Activated CD8-positive, alpha-beta memory T cell treated with anti-CD3 and anti-CD28 coated beads, Interleukin-2, amount 50 U/mL, for 24 hours (primary cell): Measurements from ENCODE around the gene ABCC6.
"Not testable (repeated sequence)": the region's sequence is repeated elsewhere in the genome, so short reads cannot be mapped to it uniquely, and the experiment has no call there.

Source experiments
- DNase-seq: peaks from one replicate; pipeline ENCODE4 v3.0.0-alpha.2; 2020; ENCODE audit errors: extremely low read depth

Gene ABCC6

DNA sequence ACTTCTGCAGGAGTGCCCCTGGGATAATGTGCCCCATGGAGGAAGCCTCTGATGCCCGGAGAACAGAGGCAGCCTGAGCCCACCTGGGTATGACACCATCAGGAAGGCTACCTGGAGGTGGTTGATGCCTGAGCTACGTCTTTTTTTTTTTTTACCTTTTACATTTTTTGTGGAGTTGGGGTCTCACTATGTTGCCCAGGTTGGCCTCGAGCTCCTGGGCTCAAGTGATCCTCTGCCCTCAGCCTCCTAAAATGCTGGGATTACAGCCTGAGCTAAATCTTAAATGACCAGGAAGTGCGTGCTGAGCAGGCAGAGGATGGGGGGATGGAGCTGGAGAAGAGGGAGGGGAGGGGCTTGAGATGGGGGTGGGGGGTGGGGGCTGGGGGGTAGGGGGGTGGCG, 32.7 kb downstream of the ABCC6 start:
- DNase-seq, result no peak

DNA sequence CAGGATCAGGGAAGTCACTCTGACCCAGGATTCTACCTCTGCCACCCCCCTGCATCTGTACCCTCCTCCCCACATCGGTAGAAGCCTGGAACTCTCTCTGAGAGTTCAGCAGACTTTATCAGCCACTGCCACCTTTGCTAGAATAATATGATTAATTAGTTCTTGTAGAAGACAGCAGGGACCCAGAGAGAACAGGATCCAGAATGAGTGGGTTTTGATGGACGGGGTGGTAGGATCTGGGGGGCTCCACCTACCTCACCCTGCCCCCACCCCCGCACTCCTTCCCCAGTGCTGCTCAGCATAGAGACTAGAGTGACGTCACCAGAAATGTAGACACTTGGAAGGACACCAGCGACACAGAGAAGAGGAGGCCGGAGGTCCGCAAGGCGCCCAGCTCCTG, 33.5 kb downstream of the ABCC6 start:
- no peak for DNase-seq

DNA sequence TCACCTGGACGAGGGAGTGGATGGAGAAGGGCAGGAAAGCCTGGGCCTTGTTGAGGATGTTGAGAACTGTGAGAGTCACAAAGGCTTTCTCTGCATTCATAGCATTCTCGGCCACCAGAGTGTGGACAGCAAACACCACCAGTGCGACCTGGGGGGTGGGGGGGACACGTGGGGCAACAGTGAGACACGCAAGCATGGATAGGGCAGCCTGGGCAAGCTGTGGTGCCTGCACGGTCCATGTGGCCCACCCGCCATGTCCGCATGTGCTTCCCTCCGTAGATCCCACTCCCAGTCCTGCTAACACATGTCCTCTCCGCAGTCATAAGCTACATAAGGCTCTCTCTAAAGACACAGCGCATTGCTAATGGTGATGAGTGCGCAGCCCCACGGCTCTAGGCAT, 34.5 kb downstream of the ABCC6 start:
- DNase-seq, result no peak

DNA sequence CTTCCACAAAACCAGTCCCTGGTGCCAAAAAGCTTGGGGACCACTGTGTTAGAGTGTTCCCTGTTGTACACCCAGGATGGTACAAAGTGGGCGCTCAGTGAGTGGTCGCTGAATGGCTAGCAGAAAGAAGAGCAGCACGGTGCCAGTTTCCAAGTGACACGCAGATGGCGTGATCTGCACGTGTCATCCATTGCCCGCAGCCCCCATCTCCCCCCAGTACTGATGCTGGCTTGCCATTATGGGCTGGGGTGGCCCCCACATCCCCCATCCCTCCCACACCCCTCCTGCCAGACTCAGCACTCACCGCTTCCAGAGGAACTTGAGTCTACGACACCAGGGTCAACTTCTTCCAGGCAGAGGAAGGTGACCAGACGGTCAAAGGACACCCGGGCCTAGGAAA, 36.5 kb downstream of the ABCC6 start:
- DNase-seq, result no peak

DNA sequence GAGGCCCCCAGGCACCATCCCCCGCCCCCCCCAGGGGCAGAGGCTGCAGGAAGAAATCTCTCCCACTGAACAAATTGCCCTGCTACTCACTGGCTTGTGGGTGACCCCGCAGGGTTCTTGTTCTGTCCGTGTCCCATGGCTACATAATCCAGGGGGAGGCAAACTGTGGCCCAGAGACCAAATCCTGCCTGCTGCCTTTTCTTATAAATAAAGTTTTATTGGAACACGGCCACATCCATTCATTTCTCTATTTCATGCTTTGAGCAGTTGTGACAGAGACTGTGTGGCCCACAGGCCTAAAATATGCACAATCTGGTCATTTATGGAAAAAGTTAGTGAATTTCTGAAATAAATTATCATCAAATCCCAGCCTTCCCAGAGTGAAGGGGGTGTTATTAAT, 38.2 kb downstream of the ABCC6 start:
- no peak for DNase-seq

DNA sequence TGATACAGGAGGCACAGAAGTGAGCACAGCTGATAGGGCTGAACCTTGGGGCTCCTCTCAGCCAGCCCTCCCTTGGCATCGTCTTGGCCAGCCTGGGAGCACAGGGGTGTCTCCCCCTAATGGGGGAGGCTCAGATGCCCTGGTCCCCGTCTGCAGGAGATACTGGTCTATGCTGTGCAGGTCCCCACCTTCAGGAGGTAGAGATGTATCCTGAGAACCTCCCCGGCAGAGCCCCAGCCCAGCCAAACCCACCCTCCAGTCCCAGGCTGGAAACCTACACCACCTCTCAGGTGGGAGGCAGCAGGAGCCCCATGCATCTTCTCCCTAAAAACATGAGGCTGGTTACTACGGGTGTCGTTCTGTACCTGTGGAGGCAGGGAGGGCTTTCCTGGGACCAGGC, 38.7 kb downstream of the ABCC6 start:
- DNase-seq, result no peak

DNA sequence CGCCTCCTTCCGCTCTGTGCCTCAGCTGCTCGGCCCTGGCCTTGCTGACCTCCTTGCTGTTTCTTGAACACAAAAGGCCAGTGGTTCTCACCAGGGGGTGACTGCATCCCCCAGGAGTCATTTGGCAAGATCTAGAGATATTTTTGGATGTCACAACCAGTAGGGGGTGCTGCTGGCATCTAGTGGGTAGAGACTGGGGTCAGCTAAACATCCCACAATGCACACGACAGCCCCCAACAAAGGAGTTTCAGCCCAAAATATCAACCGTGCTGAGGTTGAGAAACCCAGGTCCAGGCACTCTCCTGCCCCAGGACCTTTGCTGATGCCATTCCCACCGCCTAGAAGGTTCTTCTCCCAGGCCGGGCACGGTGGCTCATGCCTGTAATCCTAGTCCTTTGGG, 39.7 kb downstream of the ABCC6 start:
- no peak for DNase-seq

DNA sequence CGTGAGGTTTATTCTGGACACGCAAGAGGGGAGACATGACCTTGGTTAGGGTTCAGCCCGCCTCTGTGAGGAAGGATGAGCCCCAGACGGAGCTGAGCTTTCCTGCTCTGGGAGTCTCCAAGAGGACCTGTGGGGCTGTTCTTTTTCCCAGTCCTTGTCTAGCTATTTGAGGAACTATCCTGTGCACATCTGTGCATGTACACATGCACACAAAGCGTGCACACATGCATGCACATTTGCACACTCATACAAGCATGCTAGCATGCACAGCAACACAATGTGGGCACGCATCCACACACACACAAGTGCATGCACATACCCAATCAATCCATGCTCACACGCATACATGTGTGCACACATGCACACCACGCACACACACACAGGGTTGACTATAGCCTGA, 40.4 kb downstream of the ABCC6 start:
- no peak for DNase-seq

DNA sequence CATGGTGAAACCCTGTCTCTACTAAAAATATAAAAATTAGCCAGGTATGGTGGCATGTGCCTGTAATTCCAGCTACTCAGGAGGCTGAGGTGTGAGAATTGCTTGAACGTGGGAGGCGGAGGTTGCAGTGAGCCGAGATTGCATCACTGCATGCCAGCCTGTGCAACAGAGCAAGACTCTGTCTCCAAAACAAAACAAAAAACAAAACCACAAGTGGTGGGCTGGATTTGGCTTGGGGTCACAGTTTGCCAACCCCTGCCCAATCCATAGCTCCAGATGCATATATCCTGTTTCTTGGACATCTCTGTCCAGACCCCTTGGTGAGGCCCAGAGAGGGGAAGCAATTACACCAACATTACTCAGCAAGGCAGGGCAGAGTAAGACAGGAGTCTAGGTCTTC, 41.5 kb downstream of the ABCC6 start:
- DNase-seq, result not testable (repeated sequence)

DNA sequence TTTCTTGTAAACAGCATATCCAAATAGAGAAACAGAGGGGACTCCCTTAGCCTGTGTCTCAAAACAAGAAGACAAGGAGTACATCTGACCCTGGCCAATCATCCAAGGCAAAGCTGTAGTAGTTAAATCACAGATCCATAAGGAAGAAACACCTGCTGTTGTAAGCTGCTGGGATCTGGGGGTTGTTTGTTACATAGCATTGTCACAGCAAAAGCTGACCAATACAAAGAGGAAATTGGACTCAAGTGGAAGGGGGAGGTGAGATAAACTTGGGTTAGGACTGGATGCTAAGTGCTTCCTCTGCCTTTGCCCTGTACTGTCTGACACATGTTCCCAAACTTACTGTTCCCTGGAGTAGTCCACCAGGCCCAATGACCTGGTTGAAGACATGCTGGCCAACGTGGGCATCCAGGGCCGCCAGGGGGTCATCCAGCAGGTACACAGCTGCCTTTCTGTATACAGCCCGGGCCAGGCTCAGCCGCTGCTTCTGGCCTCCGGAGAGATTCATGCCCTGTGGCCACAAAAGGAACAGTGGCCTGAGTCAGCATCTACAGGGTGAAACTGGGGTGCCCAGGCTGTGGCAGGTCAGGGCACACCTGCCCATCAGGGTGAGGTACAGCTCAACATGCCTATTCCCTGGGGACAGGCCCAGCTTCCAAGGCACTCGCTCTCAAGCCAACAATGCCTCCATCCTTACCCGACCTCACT, 44.7 kb downstream of the ABCC6 start:
- no peak for DNase-seq

DNA sequence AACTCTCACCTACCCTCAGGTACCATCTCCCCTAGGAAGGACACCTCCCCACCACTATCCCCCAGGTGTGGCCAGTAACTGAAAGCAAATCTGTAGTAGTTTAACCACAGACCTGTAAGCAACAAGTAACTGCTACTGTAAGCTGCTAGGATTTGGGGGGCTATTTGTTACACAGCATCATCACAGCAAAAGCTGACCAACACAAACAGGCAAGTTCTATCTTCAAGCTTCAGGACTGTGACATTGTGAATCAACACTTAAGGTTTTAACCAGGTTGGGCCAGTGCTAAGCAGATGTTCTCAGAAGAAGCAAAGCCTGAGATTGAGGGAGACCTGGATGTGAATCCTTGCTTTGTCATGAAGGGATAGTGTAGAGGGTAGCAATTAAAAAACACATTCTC, 47.0 kb downstream of the ABCC6 start:
- DNase-seq, result no peak

DNA sequence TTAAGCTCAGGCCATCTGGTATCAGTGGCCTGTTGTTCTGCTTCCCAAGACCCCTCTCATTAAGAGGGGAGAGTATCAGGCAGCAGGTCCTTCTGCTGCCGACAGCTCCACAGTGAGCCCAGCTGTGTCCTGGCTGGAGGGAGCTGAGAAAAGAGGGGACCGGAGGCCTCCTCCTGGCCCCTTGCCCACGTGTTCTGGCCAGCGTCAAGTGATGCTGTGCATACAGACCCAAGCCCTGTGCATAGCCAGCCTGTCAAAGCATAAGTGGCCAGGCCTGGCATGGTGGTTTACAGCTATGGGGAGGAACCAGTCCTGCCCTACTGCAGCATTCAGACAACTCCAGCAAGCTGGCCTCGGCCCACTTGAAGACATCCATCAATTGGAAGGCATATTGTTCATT, 48.0 kb downstream of the ABCC6 start:
- DNase-seq, result no peak

DNA sequence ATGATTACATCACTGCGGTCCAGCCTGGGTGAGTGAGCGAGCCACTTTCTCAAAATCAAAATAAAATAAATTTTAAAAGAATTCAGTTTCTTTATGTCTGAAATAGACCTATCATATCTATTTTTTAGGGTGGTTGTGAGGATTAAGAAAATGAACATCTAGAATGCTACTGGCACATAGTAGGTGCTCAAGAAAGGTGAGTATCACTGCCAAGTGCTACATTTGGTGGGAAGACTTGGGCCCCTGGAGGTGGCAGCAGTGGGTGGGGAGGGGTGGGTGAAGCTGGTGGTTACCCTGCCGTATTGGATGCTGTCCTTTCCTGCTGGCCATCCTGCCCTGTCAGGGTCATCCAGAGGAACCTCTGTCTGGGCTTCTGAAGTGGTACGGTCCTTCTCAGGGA, 50.3 kb downstream of the ABCC6 start:
- no peak for DNase-seq

DNA sequence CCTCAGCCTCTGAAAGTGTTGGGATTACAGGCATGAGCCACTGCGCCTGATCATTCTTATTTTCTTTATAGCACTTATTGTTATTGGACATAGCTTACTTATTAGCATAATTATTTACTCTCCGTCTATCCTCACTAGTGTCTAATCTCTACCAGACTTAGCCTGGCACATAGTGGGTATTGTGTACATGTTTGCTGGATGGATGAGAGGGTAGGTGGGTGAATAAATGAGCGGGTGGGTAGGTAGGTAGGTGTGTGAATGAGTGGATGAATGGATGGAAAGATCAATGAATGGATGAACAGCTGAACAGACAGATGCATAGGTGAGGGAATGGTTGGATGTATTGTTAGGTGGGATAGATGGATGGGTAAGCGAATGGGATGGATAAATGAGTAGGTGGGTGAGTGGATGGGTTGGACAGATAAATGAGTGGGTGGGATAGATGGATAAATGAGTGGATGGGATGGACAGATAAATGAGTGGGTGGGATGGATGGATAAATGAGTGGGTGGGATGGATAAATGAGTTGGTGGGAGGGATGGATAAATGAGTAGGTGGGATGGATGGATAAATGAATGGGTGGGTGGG, 51.9 kb downstream of the ABCC6 start:
- no peak for DNase-seq

DNA sequence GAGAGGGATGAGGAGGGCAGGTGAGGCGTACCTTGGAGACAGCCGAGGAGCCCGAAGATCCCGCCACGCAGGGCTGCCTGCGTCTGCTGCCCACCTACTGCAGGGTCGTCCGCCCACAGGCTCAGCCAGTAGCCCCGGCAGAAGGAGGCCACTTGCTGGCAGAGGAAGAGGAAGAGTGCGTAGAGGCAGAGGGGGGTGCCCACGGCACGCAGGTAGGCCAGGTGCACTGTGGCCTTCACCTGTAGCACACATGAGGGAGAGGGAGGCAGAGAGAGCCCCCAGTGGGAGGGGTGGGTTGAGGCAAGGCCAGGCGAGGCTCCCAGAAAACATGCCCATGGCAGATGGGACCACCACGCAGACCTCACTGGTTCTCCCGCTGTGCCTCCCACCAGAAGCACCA, 53.7 kb downstream of the ABCC6 start:
- no peak for DNase-seq

DNA sequence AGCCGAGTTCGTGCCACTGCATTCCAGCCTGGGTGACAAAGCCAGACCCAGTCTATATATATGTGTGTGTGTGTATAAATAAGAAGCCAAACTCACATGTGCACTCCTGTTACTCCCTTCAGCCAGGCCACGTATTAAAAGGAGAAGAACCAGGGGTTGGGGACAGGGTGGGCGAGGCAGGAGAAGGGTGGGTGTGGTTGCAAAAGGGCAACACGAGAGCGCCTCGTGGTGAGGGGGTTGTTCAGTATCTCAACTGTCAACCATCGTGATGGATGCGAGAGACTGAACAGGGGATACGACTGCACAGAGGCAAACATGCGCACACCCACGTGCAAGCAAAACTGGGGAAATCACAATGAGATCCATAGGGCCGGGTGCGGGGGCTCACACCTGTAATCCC, 54.9 kb downstream of the ABCC6 start:
- no peak for DNase-seq

DNA sequence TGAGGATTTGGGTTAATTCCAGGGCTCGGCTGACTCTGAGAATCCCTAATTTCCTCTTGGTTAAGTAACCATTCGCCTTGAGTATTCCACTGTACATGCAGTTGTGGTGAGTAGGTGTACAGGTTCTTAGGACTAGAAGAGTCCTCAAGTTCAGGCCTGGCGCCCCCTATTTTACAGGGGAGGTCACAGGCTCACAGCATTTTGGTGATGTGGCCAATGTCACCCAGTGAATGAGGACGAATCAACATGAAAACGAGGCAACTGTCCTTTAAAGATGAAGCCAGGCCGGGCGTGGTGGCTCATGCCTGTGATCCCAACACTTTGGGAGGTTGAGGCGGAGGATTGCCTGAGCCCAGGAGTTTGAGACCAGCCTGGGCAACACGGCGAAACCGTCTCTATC, 55.4 kb downstream of the ABCC6 start:
- no peak for DNase-seq

DNA sequence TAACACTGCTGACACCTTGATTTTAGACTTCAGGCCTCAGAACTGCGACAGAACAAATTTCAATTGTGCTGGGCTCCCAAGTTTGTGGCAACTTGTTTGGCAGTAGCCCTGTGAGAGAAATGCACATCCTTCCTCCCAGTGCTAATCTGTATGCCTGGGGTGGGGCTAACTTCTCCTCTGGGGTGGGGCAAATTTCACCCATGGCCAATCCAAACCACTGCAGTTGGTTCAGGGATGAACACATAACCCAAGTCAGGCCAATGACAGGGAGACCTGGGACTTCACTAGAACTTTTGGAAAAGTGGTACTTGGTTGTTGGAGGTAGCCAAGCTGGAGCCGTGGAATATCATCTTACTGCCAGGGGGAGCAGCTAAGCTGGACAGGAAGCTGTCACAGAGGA, 56.3 kb downstream of the ABCC6 start:
- DNase-seq, result no peak

DNA sequence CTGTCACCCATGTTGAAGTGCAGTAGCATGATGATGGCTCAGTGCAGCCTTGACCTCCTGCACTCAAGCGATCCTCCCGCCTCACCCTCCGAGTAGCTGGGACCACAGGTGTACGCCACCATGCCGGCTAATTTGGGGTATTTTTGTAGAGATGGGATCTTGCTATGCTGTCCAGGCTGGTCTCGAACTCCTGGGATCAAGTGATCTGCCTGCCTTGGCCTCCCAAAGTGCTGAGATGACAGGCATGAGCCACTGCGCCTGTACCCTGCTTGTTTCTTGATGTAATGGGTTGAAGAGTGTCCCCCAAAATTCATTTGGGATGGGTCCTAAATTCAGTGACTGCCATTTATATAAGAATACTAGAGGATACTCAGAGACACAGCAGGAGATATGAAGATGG, 57.2 kb downstream of the ABCC6 start:
- DNase-seq, result no peak

DNA sequence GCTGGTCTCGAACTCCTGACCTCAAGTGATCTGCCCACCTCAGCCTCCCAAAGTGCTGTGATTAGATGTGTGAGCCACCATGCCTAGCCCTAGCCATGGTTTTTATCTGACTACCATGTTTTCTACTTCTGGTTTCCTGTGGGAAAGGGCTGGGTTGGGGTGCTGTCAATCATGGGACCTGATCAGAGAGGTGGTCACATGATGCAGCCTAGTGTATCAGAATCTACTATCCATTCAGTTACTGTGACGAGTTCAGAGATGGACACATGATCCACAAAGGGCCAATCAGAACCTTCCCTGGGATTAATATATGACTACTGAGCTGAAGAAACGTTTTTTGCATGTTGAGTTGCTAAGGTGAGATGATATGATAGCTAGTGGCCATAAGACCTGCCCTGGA, 59.1 kb downstream of the ABCC6 start:
- no peak for DNase-seq

DNA sequence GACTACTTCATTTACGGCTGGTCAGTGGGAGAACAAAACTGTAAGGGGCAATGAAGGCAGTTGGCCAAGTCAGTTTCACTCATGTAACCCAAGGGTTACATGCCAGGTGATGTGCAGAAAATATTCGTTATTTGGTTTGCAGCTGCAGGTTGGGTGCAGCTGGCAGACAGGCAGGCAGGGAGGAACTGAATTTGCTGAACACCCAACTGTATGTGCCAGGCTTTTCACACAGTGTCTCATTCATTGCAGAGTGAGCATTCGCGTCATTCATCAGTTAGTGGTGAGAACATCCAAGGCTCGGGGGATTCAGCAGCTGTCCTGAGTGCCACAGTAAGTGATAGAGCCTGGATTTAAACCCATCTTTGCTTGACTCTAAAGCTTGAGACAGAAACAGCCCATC, 59.7 kb downstream of the ABCC6 start:
- no peak for DNase-seq

DNA sequence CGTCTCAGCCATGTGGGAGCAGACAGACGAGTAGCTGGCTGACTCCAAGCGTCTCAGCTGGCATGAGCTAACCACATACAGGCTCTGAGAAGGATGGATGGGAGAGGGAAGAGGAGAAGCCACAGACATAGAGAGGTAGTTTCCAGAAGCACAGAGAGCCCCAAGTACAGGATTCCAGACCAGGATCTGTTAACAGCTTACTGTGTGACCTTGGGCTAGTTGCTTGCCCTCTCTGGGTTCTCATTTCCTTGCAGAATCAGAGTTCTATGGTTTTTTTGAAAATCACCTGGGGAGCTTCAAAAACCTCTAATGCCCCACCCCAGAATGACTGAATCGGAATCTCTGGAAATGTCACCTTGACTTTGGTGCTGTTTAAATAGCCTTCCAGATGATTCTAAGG, 60.2 kb downstream of the ABCC6 start:
- no peak for DNase-seq

DNA sequence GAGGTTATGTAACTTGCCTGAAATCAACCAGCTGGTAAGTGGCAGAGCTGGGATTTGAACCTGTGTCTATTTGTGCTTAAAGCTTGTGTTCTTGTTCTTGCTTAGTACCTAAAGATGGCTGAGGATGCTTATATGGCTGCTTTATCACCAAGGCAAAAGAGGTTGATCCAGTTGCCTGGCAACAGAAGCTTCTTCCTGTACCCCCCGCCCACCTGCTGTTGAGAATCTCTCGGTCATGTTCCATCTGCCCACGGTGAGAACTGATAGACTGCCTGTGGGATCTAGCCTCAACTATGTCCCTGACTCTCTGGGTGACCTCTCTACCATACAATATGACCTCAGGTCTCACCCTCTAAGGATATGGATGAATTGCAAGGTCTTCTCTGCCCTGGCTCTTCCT, 60.7 kb downstream of the ABCC6 start:
- DNase-seq, result no peak

DNA sequence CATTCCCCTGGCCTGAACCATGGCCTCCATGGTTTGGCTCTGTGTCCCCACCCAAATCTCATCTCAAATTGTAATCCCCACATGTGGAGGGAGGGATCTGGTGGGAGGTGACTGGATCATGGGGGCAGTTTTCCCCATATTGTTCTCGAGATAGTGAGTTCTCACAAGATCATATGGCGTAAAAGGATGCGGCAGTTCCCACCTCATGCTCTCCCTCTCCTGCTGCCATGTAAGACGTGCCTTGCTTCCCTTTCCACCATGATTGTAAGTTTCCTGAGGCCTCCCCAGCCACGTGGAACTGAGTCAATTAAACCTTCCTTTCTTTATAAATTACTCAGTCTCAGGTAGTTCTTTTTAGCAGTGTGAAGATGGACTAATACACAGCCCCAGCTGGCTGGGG, 61.5 kb downstream of the ABCC6 start:
- DNase-seq, result not testable (repeated sequence)
